Gastrocnemius medialis (tissue), 4 donors: ENCODE data around the gene FCN2. TPM values are rescaled to one million over a fixed set of nuclear protein-coding genes. Genes with fewer than 3 reads are reported as not detected.

Experiments
- ATAC-seq, 2 donors: fragments of 150-250 bp; one replicate each; pipeline ENCODE4 v1.9.1; 2016
- DNase-seq, 2 donors: peaks; one replicate each; pipeline ENCODE4 v3.0.0-alpha.2; 2019
- H3K27ac ChIP-seq, 4 donors: fragments of 200-600 bp; sonication (generic); 1 replicate in 1 of 4; 2 replicates in 3 of 4; pipeline ENCODE4 v1.5.1; 2016 to 2018; ENCODE audit warnings: mild to moderate bottlenecking in 2 of 4, moderate library complexity in 1 of 4
- H3K27me3 ChIP-seq, 3 donors: fragments of 200-600 bp; sonication (generic) in 2 of 3; 1 replicate in 1 of 3; 2 replicates in 2 of 3; pipeline versions ENCODE4 v1.5.1 to v1.6.0; 2016 to 2019; ENCODE audit warnings: mild to moderate bottlenecking in 1 of 3, moderate library complexity in 1 of 3
- H3K36me3 ChIP-seq, 2 donors: fragments of 200-600 bp; sonication (generic) in 1 of 2; one replicate each; pipeline ENCODE4 v1.5.1; 2017 to 2018
- H3K4me1 ChIP-seq, 2 donors: fragments of 200-600 bp; sonication (generic) in 1 of 2; one replicate each; pipeline ENCODE4 v1.5.1; 2016 to 2017; ENCODE audit warnings: mild to moderate bottlenecking in 2 of 2
- H3K4me3 ChIP-seq, 4 donors: fragments of 200-600 bp; sonication (generic) in 3 of 4; 1 replicate in 1 of 4; 2 replicates in 3 of 4; pipeline ENCODE4 v1.5.1; 2016 to 2019; ENCODE audit warnings: mild to moderate bottlenecking in 2 of 4
- H3K9me3 ChIP-seq, 3 donors: fragments of 200-600 bp; sonication (generic) in 2 of 3; 1 replicate in 1 of 3; 2 replicates in 2 of 3; pipeline ENCODE4 v1.5.1; 2016 to 2019
- CTCF ChIP-seq, 5 experiments: fragments of 450-650 bp in 3 of 5; fragments of 200-600 bp in 2 of 5; sonication (generic) in 2 of 5; IDR thresholded peaks in 4 of 5; conservative IDR thresholded peaks in 1 of 5; 1 replicate in 4 of 5; 2 replicates in 1 of 5; pipeline ENCODE4 v1.5.1; 2016 to 2019; ENCODE audit warnings: antibody characterized with exemption in 5 of 5, mild to moderate bottlenecking in 3 of 5, moderate library complexity in 3 of 5
- POLR2A ChIP-seq, 2 donors: fragments of 450-650 bp; IDR thresholded peaks; one replicate each; pipeline ENCODE4 v1.6.1; 2017; ENCODE audit warnings: antibody characterized with exemption in 2 of 2, mild to moderate bottlenecking in 2 of 2, moderate library complexity in 2 of 2
- in situ Hi-C, 4 donors: fragments of 200-750 bp; cut with MboI; loops; one replicate each; pipeline versions ENCODE4 v1.15.0 to v1.8.0; 2017; ENCODE audit warnings: low sequenced_read_pairs in 4 of 4
- intact Hi-C: fragments of 100-400 bp; cut with DNase I; formaldehyde crosslinking; loops from one replicate; pipeline ENCODE4 v1.15.1; 2023; ENCODE audit warnings: low total_unique reads
- total RNA-seq, 4 donors: library from RNA; depleted of rRNA; stranded (reverse); fragments of >200 nt; gene quantifications; one replicate each; pipeline versions ENCODE4 v1.1.0 to v1.2.3, GENCODE V29; 2016

The FCN2 gene
- total RNA-seq, 4 donors from 2014 or later: not detected

- intact Hi-C loops (no loop called here), in situ Hi-C loops (no loop called here)
- H3K27ac ChIP-seq: no peak overlapping the region
- H3K4me3 ChIP-seq: no peak overlapping the region
- H3K36me3 ChIP-seq: no peaks in the 10 kb centered on the region
- DNase-seq (no peak), ATAC-seq (no peak)
- peaks cover 0 to 3% (median 0%) of the 10 kb centered on the region in 3 donors for H3K27me3 ChIP-seq
- H3K9me3 ChIP-seq: no peaks in the 10 kb centered on the region
- no peaks in the 10 kb centered on the region for H3K4me1 ChIP-seq
- no peak for TF ChIP-seq CTCF (IDR thresholded peaks at IDR 0.05 in 4 of 5, conservative IDR thresholded peaks at IDR 0.05 in 1 of 5)
- TF ChIP-seq POLR2A (IDR thresholded peaks at IDR 0.05): no peak
Observed at GRCh38 chr9:134913041-134913712, 32.6 kb downstream of the FCN2 start.

GRCh38 chr9:134913713-134914500 lies 33.3 kb downstream of the FCN2 start:
- intact Hi-C loops: no loop called here
- H3K27me3 ChIP-seq: peaks cover 0 to 3% (median 0%) of the 10 kb centered on the region in 3 donors
- no peak for DNase-seq
- TF ChIP-seq CTCF (IDR thresholded peaks at IDR 0.05 in 4 of 5, conservative IDR thresholded peaks at IDR 0.05 in 1 of 5): no peak
- no peak for TF ChIP-seq POLR2A (IDR thresholded peaks at IDR 0.05)
- no peak overlapping the region for H3K27ac ChIP-seq
- no peaks in the 10 kb centered on the region for H3K4me1 ChIP-seq
- no peak for ATAC-seq
- in situ Hi-C loops: no loop called here
- H3K4me3 ChIP-seq: no peak overlapping the region
- H3K9me3 ChIP-seq: no peaks in the 10 kb centered on the region
- no peaks in the 10 kb centered on the region for H3K36me3 ChIP-seq

- ATAC-seq: no peak
- DNase-seq: no peak
- Histone ChIP-seq H3K4me3 (no peak overlapping the region), H3K9me3 (no peaks in the 10 kb centered on the region), H3K4me1 (no peaks in the 10 kb centered on the region), H3K27me3 (peaks cover 0 to 3% (median 1%) of the 10 kb centered on the region in 3 donors), H3K36me3 (no peaks in the 10 kb centered on the region), H3K27ac (no peak overlapping the region)
- in situ Hi-C loops: no loop called here
- intact Hi-C loops: no loop called here
- TF ChIP-seq CTCF (IDR thresholded peaks at IDR 0.05 in 4 of 5, conservative IDR thresholded peaks at IDR 0.05 in 1 of 5): no peak
- no peak for TF ChIP-seq POLR2A (IDR thresholded peaks at IDR 0.05)
Observed at GRCh38 chr9:134914501-134914834, 33.9 kb downstream of the FCN2 start.

- intact Hi-C loops: no loop called here
- TF ChIP-seq POLR2A (IDR thresholded peaks at IDR 0.05) (no peak), CTCF (IDR thresholded peaks at IDR 0.05 in 4 of 5, conservative IDR thresholded peaks at IDR 0.05 in 1 of 5) (no peak)
- Histone ChIP-seq H3K4me1 (no peaks in the 10 kb centered on the region), H3K27me3 (peaks cover 0 to 6% (median 3%) of the 10 kb centered on the region in 3 donors), H3K9me3 (no peaks in the 10 kb centered on the region), H3K36me3 (no peaks in the 10 kb centered on the region), H3K4me3 (no peak overlapping the region), H3K27ac (no peak overlapping the region)
- DNase-seq (no peak), ATAC-seq (no peak)
- in situ Hi-C loops: no loop called here
Observed at GRCh38 chr9:134915046-134915985, 34.7 kb downstream of the FCN2 start.
